ENCODE results near the gene PHLDB2. TPM values are rescaled to one million over a fixed set of nuclear protein-coding genes. Genes with fewer than 3 reads are reported as not detected.

The PHLDB2 gene
- total and polyA plus RNA-seq, 2 of the 13 experiments (the other 11 are each of a cell fraction or from before 2014, with no cell fraction given): 8.4 to 23.6 TPM

DNA sequence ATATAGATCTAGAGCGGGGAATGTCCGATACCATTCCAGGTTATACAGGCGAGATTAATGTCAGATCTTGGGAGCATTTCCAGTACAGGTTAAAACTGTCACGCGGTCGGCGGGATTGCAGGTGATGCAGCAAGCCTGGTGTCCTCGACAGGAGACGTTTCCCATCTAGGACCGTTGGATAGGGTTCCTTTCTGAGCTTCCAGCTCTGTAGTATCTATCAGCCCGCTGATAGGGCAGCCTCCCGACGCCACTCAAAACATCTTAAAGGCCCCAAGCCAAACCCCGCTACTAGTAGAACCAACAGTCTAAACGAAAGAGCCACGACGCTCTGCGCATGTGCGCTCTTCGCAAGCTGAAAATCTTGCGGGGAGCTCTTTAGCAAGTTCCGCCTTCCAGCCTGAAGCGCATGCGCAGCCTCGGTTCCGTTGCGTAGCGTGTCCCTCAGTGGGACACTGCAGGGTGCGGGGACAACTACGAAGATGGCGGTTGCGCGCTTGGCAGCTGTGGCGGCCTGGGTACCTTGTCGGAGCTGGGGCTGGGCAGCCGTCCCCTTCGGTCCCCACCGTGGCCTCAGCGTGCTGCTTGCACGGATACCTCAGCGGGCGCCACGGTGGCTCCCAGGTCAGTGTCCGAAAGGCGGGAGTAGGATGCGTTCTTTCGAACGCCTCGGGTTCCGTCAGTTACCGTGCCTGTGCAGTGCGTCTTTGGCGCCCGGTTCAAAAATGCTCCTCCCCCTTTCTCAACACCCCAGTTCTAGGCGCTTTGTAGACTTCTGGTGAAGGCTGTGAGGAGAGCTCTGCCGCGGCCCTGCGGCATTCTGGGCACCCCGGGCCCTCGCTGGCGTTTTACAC, 119.7 kb downstream of the PHLDB2 start, which contains the start of gene ABHD10 (continued):
- TF ChIP-seq, protein P1, sequence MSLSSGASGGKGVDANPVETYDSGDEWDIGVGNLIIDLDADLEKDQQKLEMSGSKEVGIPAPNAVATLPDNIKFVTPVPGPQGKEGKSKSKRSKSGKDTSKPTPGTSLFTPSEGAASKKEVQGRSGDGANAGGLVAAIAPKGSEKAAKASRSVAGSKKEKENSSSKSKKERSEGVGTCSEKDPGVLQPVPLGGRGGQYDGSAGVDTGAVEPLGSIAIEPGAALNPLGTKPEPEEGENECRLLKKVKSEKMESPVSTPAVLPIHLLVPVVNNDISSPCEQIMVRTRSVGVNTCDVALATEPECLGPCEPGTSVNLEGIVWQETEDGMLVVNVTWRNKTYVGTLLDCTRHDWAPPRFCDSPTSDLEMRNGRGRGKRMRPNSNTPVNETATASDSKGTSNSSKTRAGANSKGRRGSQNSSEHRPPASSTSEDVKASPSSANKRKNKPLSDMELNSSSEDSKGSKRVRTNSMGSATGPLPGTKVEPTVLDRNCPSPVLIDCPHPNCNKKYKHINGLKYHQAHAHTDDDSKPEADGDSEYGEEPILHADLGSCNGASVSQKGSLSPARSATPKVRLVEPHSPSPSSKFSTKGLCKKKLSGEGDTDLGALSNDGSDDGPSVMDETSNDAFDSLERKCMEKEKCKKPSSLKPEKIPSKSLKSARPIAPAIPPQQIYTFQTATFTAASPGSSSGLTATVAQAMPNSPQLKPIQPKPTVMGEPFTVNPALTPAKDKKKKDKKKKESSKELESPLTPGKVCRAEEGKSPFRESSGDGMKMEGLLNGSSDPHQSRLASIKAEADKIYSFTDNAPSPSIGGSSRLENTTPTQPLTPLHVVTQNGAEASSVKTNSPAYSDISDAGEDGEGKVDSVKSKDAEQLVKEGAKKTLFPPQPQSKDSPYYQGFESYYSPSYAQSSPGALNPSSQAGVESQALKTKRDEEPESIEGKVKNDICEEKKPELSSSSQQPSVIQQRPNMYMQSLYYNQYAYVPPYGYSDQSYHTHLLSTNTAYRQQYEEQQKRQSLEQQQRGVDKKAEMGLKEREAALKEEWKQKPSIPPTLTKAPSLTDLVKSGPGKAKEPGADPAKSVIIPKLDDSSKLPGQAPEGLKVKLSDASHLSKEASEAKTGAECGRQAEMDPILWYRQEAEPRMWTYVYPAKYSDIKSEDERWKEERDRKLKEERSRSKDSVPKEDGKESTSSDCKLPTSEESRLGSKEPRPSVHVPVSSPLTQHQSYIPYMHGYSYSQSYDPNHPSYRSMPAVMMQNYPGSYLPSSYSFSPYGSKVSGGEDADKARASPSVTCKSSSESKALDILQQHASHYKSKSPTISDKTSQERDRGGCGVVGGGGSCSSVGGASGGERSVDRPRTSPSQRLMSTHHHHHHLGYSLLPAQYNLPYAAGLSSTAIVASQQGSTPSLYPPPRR (CRISPR knock-in tag; IDR thresholded peaks at IDR 0.05; ENCODE audit: borderline replicate concordance): no peak
- peak; percentile 92 for TF ChIP-seq YY1 (IDR thresholded peaks at IDR 0.05; ENCODE audit: insufficient read depth, insufficient replicate concordance, low read depth, low read length)
- TF ChIP-seq GATA4 (IDR thresholded peaks at IDR 0.05; ENCODE audit: borderline replicate concordance, low read depth): peak; percentile 80; the same call in 1 of the 2 replicates
- peak; percentile 84 for TF ChIP-seq GATAD1 (CRISPR knock-in tag; IDR thresholded peaks at IDR 0.05)
- TF ChIP-seq ZNF44 (CRISPR knock-in tag; IDR thresholded peaks at IDR 0.05): no peak
- no peak for TF ChIP-seq GTF3A (CRISPR knock-in tag; conservative IDR thresholded peaks at IDR 0.05)
- TF ChIP-seq, protein P2, sequence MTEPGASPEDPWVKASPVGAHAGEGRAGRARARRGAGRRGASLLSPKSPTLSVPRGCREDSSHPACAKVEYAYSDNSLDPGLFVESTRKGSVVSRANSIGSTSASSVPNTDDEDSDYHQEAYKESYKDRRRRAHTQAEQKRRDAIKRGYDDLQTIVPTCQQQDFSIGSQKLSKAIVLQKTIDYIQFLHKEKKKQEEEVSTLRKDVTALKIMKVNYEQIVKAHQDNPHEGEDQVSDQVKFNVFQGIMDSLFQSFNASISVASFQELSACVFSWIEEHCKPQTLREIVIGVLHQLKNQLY (CRISPR knock-in tag; IDR thresholded peaks at IDR 0.05): no peak; the same call in 1 of the 2 replicates
- TF ChIP-seq YEATS4 (CRISPR knock-in tag; IDR thresholded peaks at IDR 0.05; ENCODE audit: borderline replicate concordance): peak; percentile 85
- peak; percentile 66; the same call in 1 of the 2 replicates for TF ChIP-seq NKX3-1 (CRISPR knock-in tag; IDR thresholded peaks at IDR 0.05)
- TF ChIP-seq ZNF598 (CRISPR knock-in tag; IDR thresholded peaks at IDR 0.05; ENCODE audit: borderline replicate concordance): peak; percentile 82; the same call in 1 of the 2 replicates
- TF ChIP-seq KLF13 (CRISPR knock-in tag; IDR thresholded peaks at IDR 0.05): no peak
- TF ChIP-seq ZNF160 (CRISPR knock-in tag; IDR thresholded peaks at IDR 0.05): no peak; the same call in 1 of the 2 replicates
- TF ChIP-seq, protein P3, sequence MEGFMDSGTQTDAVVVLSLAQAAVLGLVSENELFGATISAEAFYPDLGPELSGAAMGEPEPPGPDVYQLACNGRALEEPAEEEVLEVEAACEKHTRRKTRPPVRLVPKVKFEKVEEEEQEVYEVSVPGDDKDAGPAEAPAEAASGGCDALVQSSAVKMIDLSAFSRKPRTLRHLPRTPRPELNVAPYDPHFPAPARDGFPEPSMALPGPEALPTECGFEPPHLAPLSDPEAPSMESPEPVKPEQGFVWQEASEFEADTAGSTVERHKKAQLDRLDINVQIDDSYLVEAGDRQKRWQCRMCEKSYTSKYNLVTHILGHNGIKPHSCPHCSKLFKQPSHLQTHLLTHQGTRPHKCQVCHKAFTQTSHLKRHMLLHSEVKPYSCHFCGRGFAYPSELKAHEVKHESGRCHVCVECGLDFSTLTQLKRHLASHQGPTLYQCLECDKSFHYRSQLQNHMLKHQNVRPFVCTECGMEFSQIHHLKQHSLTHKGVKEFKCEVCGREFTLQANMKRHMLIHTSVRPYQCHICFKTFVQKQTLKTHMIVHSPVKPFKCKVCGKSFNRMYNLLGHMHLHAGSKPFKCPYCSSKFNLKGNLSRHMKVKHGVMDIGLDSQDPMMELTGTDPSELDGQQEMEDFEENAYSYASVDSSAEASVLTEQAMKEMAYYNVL (CRISPR knock-in tag; IDR thresholded peaks at IDR 0.05; ENCODE audit: borderline replicate concordance): no peak
- TF ChIP-seq ELF3 (CRISPR knock-in tag; IDR thresholded peaks at IDR 0.05): peak; percentile 69; the same call in 1 of the 2 replicates
- TF ChIP-seq, protein P4, sequence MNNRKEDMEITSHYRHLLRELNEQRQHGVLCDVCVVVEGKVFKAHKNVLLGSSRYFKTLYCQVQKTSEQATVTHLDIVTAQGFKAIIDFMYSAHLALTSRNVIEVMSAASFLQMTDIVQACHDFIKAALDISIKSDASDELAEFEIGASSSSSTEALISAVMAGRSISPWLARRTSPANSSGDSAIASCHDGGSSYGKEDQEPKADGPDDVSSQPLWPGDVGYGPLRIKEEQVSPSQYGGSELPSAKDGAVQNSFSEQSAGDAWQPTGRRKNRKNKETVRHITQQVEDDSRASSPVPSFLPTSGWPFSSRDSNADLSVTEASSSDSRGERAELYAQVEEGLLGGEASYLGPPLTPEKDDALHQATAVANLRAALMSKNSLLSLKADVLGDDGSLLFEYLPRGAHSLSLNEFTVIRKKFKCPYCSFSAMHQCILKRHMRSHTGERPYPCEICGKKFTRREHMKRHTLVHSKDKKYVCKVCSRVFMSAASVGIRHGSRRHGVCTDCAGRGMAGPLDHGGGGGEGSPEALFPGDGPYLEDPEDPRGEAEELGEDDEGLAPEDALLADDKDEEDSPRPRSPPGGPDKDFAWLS (CRISPR knock-in tag; IDR thresholded peaks at IDR 0.05; ENCODE audit: borderline replicate concordance): no peak
- TF ChIP-seq ZNF430 (CRISPR knock-in tag; IDR thresholded peaks at IDR 0.05): no peak; the same call in 1 of the 2 replicates
- peak; percentile 85; the same call in 1 of the 2 replicates for TF ChIP-seq BRD4 (CRISPR knock-in tag; IDR thresholded peaks at IDR 0.05)
- TF ChIP-seq KLF16 (CRISPR knock-in tag; IDR thresholded peaks at IDR 0.05): peak in 1 of 2 experiments; percentile 63; a peak in 2 of 4 replicates
- no peak for TF ChIP-seq PHF21A (CRISPR knock-in tag; IDR thresholded peaks at IDR 0.05)
- TF ChIP-seq ZNF235 (CRISPR knock-in tag; IDR thresholded peaks at IDR 0.05; ENCODE audit: borderline replicate concordance): no peak
